Subcutaneous adipose tissue (tissue), 4 donors: ENCODE results near the gene FUZ. TPM values are rescaled to one million over a fixed set of nuclear protein-coding genes. Genes with fewer than 3 reads are reported as not detected.

Experiments
- CTCF ChIP-seq: fragments of 450-650 bp; IDR thresholded peaks from one replicate; pipeline ENCODE4 v1.5.1; 2016; ENCODE audit warnings: low read depth, mild to moderate bottlenecking, control low read depth, antibody characterized with exemption, moderate library complexity
- total RNA-seq, 4 donors: library from RNA; depleted of rRNA; stranded (reverse); fragments of >200 nt; gene quantifications; one replicate each; pipeline ENCODE4 v1.1.0, GENCODE V29; 2016

Gene FUZ
- total RNA-seq, 4 donors from 2014 or later: 6.7 to 18.6 (median 13.3) TPM

GRCh38 chr19:49793561-49793840 is 19.6 kb downstream of the FUZ start:
- TF ChIP-seq CTCF: no peak

- no peak for TF ChIP-seq CTCF
Measured at GRCh38 chr19:49792829-49793560, 20.1 kb downstream of the FUZ start.

GRCh38 chr19:49791776-49792445 is 21.2 kb downstream of the FUZ start:
- no peak for TF ChIP-seq CTCF

- no peak for TF ChIP-seq CTCF
Measured at GRCh38 chr19:49790866-49791265, 22.2 kb downstream of the FUZ start.

GRCh38 chr19:49788857-49789256 is 24.2 kb downstream of the FUZ start:
- TF ChIP-seq CTCF: no peak

GRCh38 chr19:49787746-49788145 is 25.3 kb downstream of the FUZ start:
- no peak for TF ChIP-seq CTCF

GRCh38 chr19:49786376-49786820 is 26.7 kb downstream of the FUZ start:
- no peak for TF ChIP-seq CTCF
